HEK293T (cell line): ENCODE measurements around the gene AKR7A2.
"Not testable (repeated sequence)": the region's sequence is repeated elsewhere in the genome, so short reads cannot be mapped to it uniquely, and the experiment has no call there.

Experiments
- CTCF ChIA-PET: fragments of 350-600 bp; formaldehyde crosslinking; extraction: SDS; loops from one replicate; lab custom pipeline; 2021; ENCODE audit warnings: antibody characterized with exemption, inconsistent platforms; lab: Yijun Ruan, JAX
- POLR2A ChIA-PET: fragments of 350-600 bp; formaldehyde crosslinking; extraction: SDS; loops from one replicate; lab custom pipeline; 2020; ENCODE audit warnings: antibody characterized with exemption, inconsistent platforms; lab: Yijun Ruan, JAX
- DNase-seq: peaks from one replicate; pipeline ENCODE4 v3.0.0; 2012; ENCODE audit warnings: mixed read lengths; ENCODE audit errors: extremely low spot score
- ARNT ChIP-seq: fragments of 450-650 bp; IDR thresholded peaks from 2 replicates; pipeline ENCODE4 v1.6.1; 2017; ENCODE audit warnings: mild to moderate bottlenecking
- BHLHE40 ChIP-seq: fragments of 450-650 bp; IDR thresholded peaks from 2 replicates; pipeline ENCODE4 v1.6.1; 2016; ENCODE audit warnings: mild to moderate bottlenecking, moderate library complexity, borderline replicate concordance
- CTBP1 ChIP-seq: fragments of 450-650 bp; IDR thresholded peaks from 2 replicates; pipeline ENCODE4 v1.6.1; 2016; ENCODE audit warnings: borderline replicate concordance
- ELF4 ChIP-seq: fragments of 450-650 bp; IDR thresholded peaks from 2 replicates; pipeline ENCODE4 v1.6.1; 2017; ENCODE audit warnings: antibody characterized with exemption
- FOXA1 ChIP-seq: fragments of 450-650 bp; IDR thresholded peaks from 2 replicates; pipeline ENCODE4 v1.6.1; 2016; ENCODE audit warnings: mild to moderate bottlenecking
- FOXK2 ChIP-seq: fragments of 450-650 bp; IDR thresholded peaks from 2 replicates; pipeline ENCODE4 v1.6.1; 2016; ENCODE audit warnings: mild to moderate bottlenecking
- FOXM1 ChIP-seq: fragments of 450-650 bp; IDR thresholded peaks from 2 replicates; pipeline ENCODE4 v1.6.1; 2017; ENCODE audit warnings: mild to moderate bottlenecking, borderline replicate concordance
- HDGF ChIP-seq: fragments of 450-650 bp; IDR thresholded peaks from 2 replicates; pipeline ENCODE4 v1.6.1; 2017; ENCODE audit warnings: antibody characterized with exemption, borderline replicate concordance
- L3MBTL2 ChIP-seq: fragments of 450-650 bp; conservative IDR thresholded peaks from 2 replicates; pipeline ENCODE4 v1.6.1; 2016; ENCODE audit warnings: mild to moderate bottlenecking
- LEF1 ChIP-seq: fragments of 450-650 bp; IDR thresholded peaks from 2 replicates; pipeline ENCODE4 v1.6.1; 2017; ENCODE audit warnings: mild to moderate bottlenecking, borderline replicate concordance
- NFRKB ChIP-seq: fragments of 450-650 bp; IDR thresholded peaks from 2 replicates; pipeline ENCODE4 v1.6.1; 2016; ENCODE audit warnings: mild to moderate bottlenecking, moderate library complexity
- PKNOX1 ChIP-seq: fragments of 450-650 bp; IDR thresholded peaks from 2 replicates; pipeline ENCODE4 v1.6.1; 2016
- SP1 ChIP-seq: fragments of 450-650 bp; IDR thresholded peaks from 2 replicates; pipeline ENCODE4 v1.6.1; 2017
- SUZ12 ChIP-seq: fragments of 450-650 bp; IDR thresholded peaks from 2 replicates; pipeline ENCODE4 v1.6.1; 2016; ENCODE audit warnings: mild to moderate bottlenecking
- TARDBP ChIP-seq: fragments of 450-650 bp; IDR thresholded peaks from 2 replicates; pipeline ENCODE4 v1.6.1; 2016
- ZNF384 ChIP-seq: fragments of 450-650 bp; IDR thresholded peaks from 2 replicates; pipeline ENCODE4 v1.6.1; 2016

The AKR7A2 gene

GRCh38 chr1:19310061-19310460 lies 1.9 kb downstream of the AKR7A2 start:
- no peak for TF ChIP-seq FOXM1
- TF ChIP-seq FOXA1 = no peak
- no peak for TF ChIP-seq TARDBP
- no peak for TF ChIP-seq PKNOX1
- TF ChIP-seq ZNF384 = no peak
- no peak for TF ChIP-seq HDGF
- no peak for TF ChIP-seq NFRKB
- TF ChIP-seq L3MBTL2 = no peak
- no peak for TF ChIP-seq ELF4
- TF ChIP-seq BHLHE40 = no peak
- TF ChIP-seq CTBP1 = no peak
- TF ChIP-seq ARNT = no peak
- TF ChIP-seq SP1 = no peak
- TF ChIP-seq FOXK2 = no peak
- TF ChIP-seq LEF1 = no peak
- TF ChIP-seq SUZ12 = no peak
- no peak for DNase-seq
- ChIA-PET CTCF (interaction anchor here (0.7 kb wide), 1 partner anchor 331 kb away, joined by 6 read pairs; no protein-coding TSS in a partner anchor), POLR2A (interaction anchor here (0.8 kb wide), 1 partner anchor 38 kb away, joined by 3 read pairs; no protein-coding TSS in a partner anchor)

- no peak for DNase-seq
- CTCF ChIA-PET = no interaction called here
- TF ChIP-seq FOXK2 (no peak), SP1 (no peak), PKNOX1 (no peak), ARNT (no peak), SUZ12 (no peak), FOXA1 (no peak), ZNF384 (no peak), FOXM1 (no peak), CTBP1 (no peak), L3MBTL2 (no peak), HDGF (no peak), NFRKB (no peak), BHLHE40 (no peak), ELF4 (no peak), TARDBP (no peak)
- POLR2A ChIA-PET = no interaction called here
These were observed 2.7 kb downstream of the AKR7A2 start for GRCh38 chr1:19309123-19309813.

- ChIA-PET CTCF (no interaction called here), POLR2A (no interaction called here)
- DNase-seq = no peak
- TF ChIP-seq FOXA1 (no peak), LEF1 (no peak), SUZ12 (no peak)
These were observed 3.4 kb downstream of the AKR7A2 start for GRCh38 chr1:19308509-19308907.

- no peak for TF ChIP-seq NFRKB
- no peak for TF ChIP-seq SP1
- POLR2A ChIA-PET = no interaction called here
- DNase-seq = no peak
- CTCF ChIA-PET = no interaction called here
These were observed 4.0 kb downstream of the AKR7A2 start for GRCh38 chr1:19307794-19308508.

GRCh38 chr1:19306941-19307340 lies 5.0 kb downstream of the AKR7A2 start:
- ChIA-PET CTCF (no interaction called here), POLR2A (no interaction called here)
- no peak for TF ChIP-seq BHLHE40
- no peak for DNase-seq

- CTCF ChIA-PET = no interaction called here
- no peak for DNase-seq
- TF ChIP-seq PKNOX1 (no peak), ARNT (no peak), SUZ12 (no peak)
- POLR2A ChIA-PET = no interaction called here
These were observed 6.1 kb downstream of the AKR7A2 start for GRCh38 chr1:19305880-19306279.

- POLR2A ChIA-PET = not testable (repeated sequence)
These were observed 7.9 kb downstream of the AKR7A2 start for GRCh38 chr1:19304081-19304480.

More at GRCh38 chr1:19304081-19304480, 7.9 kb downstream of the AKR7A2 start:
- CTCF ChIA-PET, DNase-seq: not testable (repeated sequence)
